Measurements from ENCODE around the gene NCAM2.

Gene NCAM2

GRCh38 chr21:20997636-20998455 is at the start of gene NCAM2:
Gene NCAM2 (plus strand): TSS chr21:20998409.
- DNase-seq, result peak; percentile 36 to 73 (median 52)

- DNase-seq, result no peak
These were observed 48.3 kb upstream of the NCAM2 start for GRCh38 chr21:20949884-20950283.

GRCh38 chr21:20965816-20966215 is 32.4 kb upstream of the NCAM2 start:
- DNase-seq, result no peak

- no peak for DNase-seq
These were observed 29.8 kb upstream of the NCAM2 start for GRCh38 chr21:20968391-20968790.

GRCh38 chr21:20970691-20971090 is 27.5 kb upstream of the NCAM2 start:
- no peak for DNase-seq

- no peak for DNase-seq
These were observed 26.8 kb upstream of the NCAM2 start for GRCh38 chr21:20971296-20971921.

- DNase-seq, result no peak
These were observed 3.4 kb upstream of the NCAM2 start for GRCh38 chr21:20994790-20995189.

- DNase-seq, result no peak
These were observed 1.5 kb upstream of the NCAM2 start for GRCh38 chr21:20996421-20997310.

- DNase-seq, result peak in 1 of 6 experiments; percentile 41
These were observed 936 bp upstream of the NCAM2 start for GRCh38 chr21:20997311-20997635.

GRCh38 chr21:20998456-20998789 is 214 bp downstream of the NCAM2 start:
- DNase-seq, result peak in 1 of 6 experiments; percentile 48

- no peak for DNase-seq
These were observed 677 bp downstream of the NCAM2 start for GRCh38 chr21:20998886-20999285.

- DNase-seq, result peak in 2 of 6 experiments; percentile 14 to 31
These were observed 1.4 kb downstream of the NCAM2 start for GRCh38 chr21:20999659-21000058.

- no peak for DNase-seq
These were observed 2.5 kb downstream of the NCAM2 start for GRCh38 chr21:21000591-21001175.

- no peak for DNase-seq
These were observed 3.4 kb downstream of the NCAM2 start for GRCh38 chr21:21001591-21002100.

- DNase-seq, result no peak
These were observed 3.9 kb downstream of the NCAM2 start for GRCh38 chr21:21002153-21002552.

- DNase-seq, result no peak
These were observed 5.5 kb downstream of the NCAM2 start for GRCh38 chr21:21003701-21004100.

GRCh38 chr21:21007606-21008005 is 9.4 kb downstream of the NCAM2 start:
- DNase-seq, result no peak

- no peak for DNase-seq
These were observed 12.0 kb downstream of the NCAM2 start for GRCh38 chr21:21010228-21010627.

- DNase-seq, result no peak
These were observed 12.5 kb downstream of the NCAM2 start for GRCh38 chr21:21010698-21011097.

GRCh38 chr21:21018821-21019220 is 20.6 kb downstream of the NCAM2 start:
- no peak for DNase-seq

GRCh38 chr21:21019681-21020080 is 21.5 kb downstream of the NCAM2 start:
- DNase-seq, result no peak

- DNase-seq, result no peak
These were observed 27.5 kb downstream of the NCAM2 start for GRCh38 chr21:21025742-21026141.

- DNase-seq, result no peak
These were observed 30.1 kb downstream of the NCAM2 start for GRCh38 chr21:21028275-21028820.

Measured in stimulated activated naive CD4-positive, alpha-beta T cell (primary cell).